Dendritic cell treated with granulocyte-macrophage colony-stimulating factor and Interleukin-4, amounts not matched to agents 40 ng/mL and 50 ng/mL, for 4 days (primary cell): ENCODE data around the gene SUGCT.
"Not testable (repeated sequence)": the region's sequence is repeated elsewhere in the genome, so short reads cannot be mapped to it uniquely, and the experiment has no call there.

Source experiments
- H3K27ac Mint-ChIP-seq: one replicate; pipeline ENCODE4 v1.8.0; 2022; ENCODE audit warnings: mild to moderate bottlenecking, mixed read lengths
- H3K27me3 Mint-ChIP-seq: one replicate; pipeline ENCODE4 v1.8.0; 2022; ENCODE audit warnings: mild to moderate bottlenecking, mixed read lengths
- H3K36me3 Mint-ChIP-seq: one replicate; pipeline ENCODE4 v1.8.0; 2022; ENCODE audit warnings: low read depth, mixed read lengths
- H3K4me1 Mint-ChIP-seq: one replicate; pipeline ENCODE4 v1.8.0; 2022; ENCODE audit warnings: low read depth, mixed read lengths
- H3K4me3 Mint-ChIP-seq: one replicate; pipeline ENCODE4 v1.8.0; 2022; ENCODE audit warnings: mild to moderate bottlenecking, moderate library complexity, mixed read lengths
- H3K9me3 Mint-ChIP-seq: one replicate; pipeline ENCODE4 v1.8.0; 2022; ENCODE audit warnings: mixed read lengths
- intact Hi-C: fragments of 100-400 bp; cut with micrococcal nuclease; formaldehyde crosslinking; loops from one replicate; pipeline ENCODE4 v1.15.0; 2022

SUGCT gene

GRCh38 chr7:40199076-40199802, 64.4 kb downstream of the SUGCT start:
- Mint-ChIP-seq H3K4me1 (no peaks in the 10 kb centered on the region), H3K36me3 (no peaks in the 10 kb centered on the region), H3K27me3 (no peaks in the 10 kb centered on the region), H3K4me3 (no peak overlapping the region), H3K27ac (no peak overlapping the region), H3K9me3 (no peaks in the 10 kb centered on the region)
- intact Hi-C loops: no loop called here

- H3K27me3 Mint-ChIP-seq: no peaks in the 10 kb centered on the region
- H3K9me3 Mint-ChIP-seq: no peaks in the 10 kb centered on the region
- no peak overlapping the region for H3K4me3 Mint-ChIP-seq
- no peaks in the 10 kb centered on the region for H3K4me1 Mint-ChIP-seq
- no peak overlapping the region for H3K27ac Mint-ChIP-seq
- intact Hi-C loops: no loop called here
- H3K36me3 Mint-ChIP-seq: no peaks in the 10 kb centered on the region
Measured at GRCh38 chr7:40200791-40201190, 66.0 kb downstream of the SUGCT start.

DNA sequence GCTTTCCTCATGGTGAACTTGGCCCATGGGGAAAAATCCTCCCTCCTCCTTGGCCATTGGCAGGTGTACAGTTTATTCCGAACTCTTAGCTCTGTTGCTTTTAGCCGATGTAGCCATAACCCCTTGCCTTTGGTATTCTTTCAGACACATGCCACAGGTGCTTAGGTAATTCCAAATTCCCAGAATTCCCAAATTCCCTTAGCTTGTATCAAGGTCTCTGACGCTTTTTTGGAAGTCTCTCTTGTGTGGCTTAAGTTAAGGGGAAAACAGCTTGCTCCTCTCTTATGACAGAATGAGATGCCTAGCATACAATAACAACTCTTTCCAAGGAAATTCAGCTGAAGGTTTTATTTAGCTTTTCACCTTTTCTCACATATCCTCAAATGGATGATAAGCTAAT, 68.0 kb downstream of the SUGCT start:
- Mint-ChIP-seq H3K36me3 (no peaks in the 10 kb centered on the region), H3K9me3 (no peaks in the 10 kb centered on the region)

GRCh38 chr7:40204581-40204980, 69.8 kb downstream of the SUGCT start:
- no peak overlapping the region for H3K4me3 Mint-ChIP-seq
- H3K9me3 Mint-ChIP-seq: no peaks in the 10 kb centered on the region
- no peaks in the 10 kb centered on the region for H3K27me3 Mint-ChIP-seq
- no peaks in the 10 kb centered on the region for H3K4me1 Mint-ChIP-seq
- no peaks in the 10 kb centered on the region for H3K36me3 Mint-ChIP-seq
- no peak overlapping the region for H3K27ac Mint-ChIP-seq
- intact Hi-C loops: no loop called here

More for the DNA sequence above, 68.0 kb downstream of the SUGCT start:
- Mint-ChIP-seq H3K4me3 (no peak overlapping the region), H3K27me3 (no peaks in the 10 kb centered on the region), H3K4me1 (no peaks in the 10 kb centered on the region), H3K27ac (no peak overlapping the region)
- intact Hi-C loops: no loop called here

GRCh38 chr7:40205992-40206391, 71.2 kb downstream of the SUGCT start:
- H3K27ac Mint-ChIP-seq: no peak overlapping the region
- H3K36me3 Mint-ChIP-seq: no peaks in the 10 kb centered on the region
- no peaks in the 10 kb centered on the region for H3K4me1 Mint-ChIP-seq
- no peaks in the 10 kb centered on the region for H3K27me3 Mint-ChIP-seq
- no peaks in the 10 kb centered on the region for H3K9me3 Mint-ChIP-seq
- intact Hi-C loops: no loop called here
- H3K4me3 Mint-ChIP-seq: no peak overlapping the region

DNA sequence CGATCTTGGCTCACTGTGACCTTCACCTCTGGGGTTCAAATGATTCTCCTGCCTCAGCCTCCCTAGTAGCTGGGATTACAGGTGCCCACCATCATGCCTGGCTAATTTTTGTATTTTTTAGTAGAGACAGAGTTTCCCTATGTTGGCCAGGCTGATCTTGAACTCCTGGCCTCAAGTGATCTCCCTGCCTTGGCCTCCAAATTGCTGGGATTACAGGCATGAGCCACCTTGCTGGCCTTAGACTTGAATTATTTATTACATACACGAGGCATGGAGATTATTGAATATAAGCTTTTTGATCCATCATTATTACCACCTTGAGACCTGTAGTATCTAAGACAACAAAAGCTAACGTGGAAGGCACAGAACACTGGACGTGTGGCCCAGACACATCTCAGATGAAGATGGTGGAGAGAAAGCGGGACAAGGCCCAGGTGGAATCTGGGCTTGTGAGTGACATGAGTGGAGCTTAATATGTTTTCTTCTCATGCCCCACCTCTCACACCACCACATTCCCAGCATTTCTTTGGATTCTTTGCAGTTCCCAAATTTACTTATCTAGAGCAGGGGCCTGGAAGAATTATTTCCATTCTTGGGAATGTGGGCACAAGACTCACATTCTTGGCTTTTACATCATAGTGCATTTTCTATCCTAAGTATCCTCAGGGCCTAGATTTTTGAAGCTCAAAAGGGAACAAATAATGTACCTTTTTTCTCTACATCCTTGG, 76.6 kb downstream of the SUGCT start:
- H3K4me1 Mint-ChIP-seq: no peaks in the 10 kb centered on the region
- no peaks in the 10 kb centered on the region for H3K9me3 Mint-ChIP-seq
- no peak overlapping the region for H3K27ac Mint-ChIP-seq
- intact Hi-C loops: no loop called here
- H3K4me3 Mint-ChIP-seq: no peak overlapping the region
- H3K36me3 Mint-ChIP-seq: no peaks in the 10 kb centered on the region
- H3K27me3 Mint-ChIP-seq: no peaks in the 10 kb centered on the region

DNA sequence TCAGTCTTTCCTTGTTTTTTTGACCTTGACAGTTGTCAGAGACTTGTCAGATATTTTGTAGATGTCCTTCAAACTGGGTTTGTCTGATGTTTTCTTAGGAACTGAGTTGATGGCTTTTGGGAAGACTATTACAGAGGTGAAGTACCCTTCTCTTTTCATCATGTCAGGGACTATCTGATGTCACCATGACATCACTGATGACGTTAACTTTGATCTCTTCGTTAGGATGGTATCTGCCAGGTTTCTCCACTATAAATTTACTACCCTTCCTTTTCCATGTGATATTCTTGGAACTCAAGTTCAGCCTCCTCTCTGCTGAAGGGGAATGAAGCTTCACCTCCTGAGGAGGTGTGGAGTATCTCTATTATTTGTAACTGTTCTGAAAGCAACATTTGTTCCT, 78.5 kb downstream of the SUGCT start:
- peaks cover 4% of the 10 kb centered on the region for H3K9me3 Mint-ChIP-seq
- no peaks in the 10 kb centered on the region for H3K4me1 Mint-ChIP-seq
- H3K36me3 Mint-ChIP-seq: no peaks in the 10 kb centered on the region
- no peaks in the 10 kb centered on the region for H3K27me3 Mint-ChIP-seq
- intact Hi-C loops: no loop called here
- H3K4me3 Mint-ChIP-seq: no peak overlapping the region
- H3K27ac Mint-ChIP-seq: no peak overlapping the region

DNA sequence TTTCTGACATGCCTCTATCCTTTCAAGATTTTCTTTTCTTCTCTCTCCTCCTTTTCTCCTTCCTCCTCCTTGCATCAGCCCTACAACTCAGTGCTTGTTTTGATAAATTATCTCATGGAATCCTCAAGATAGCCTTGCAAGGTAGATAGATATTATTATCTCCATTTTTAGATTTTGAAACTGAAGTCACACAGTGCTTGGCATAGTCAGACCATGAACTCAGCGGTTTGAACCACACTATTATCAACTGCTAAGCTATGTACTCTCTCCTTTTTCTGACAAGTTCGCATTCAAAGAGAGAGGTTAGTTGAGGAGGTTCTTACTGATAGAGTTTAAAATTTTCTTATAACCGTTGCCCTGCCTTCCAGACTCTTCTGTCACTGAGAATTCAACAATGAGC, 79.1 kb downstream of the SUGCT start:
- H3K27me3 Mint-ChIP-seq: no peaks in the 10 kb centered on the region
- H3K27ac Mint-ChIP-seq: no peak overlapping the region
- no peak overlapping the region for H3K4me3 Mint-ChIP-seq
- intact Hi-C loops: no loop called here
- peaks cover 10% of the 10 kb centered on the region for H3K9me3 Mint-ChIP-seq
- H3K36me3 Mint-ChIP-seq: no peaks in the 10 kb centered on the region
- no peaks in the 10 kb centered on the region for H3K4me1 Mint-ChIP-seq

DNA sequence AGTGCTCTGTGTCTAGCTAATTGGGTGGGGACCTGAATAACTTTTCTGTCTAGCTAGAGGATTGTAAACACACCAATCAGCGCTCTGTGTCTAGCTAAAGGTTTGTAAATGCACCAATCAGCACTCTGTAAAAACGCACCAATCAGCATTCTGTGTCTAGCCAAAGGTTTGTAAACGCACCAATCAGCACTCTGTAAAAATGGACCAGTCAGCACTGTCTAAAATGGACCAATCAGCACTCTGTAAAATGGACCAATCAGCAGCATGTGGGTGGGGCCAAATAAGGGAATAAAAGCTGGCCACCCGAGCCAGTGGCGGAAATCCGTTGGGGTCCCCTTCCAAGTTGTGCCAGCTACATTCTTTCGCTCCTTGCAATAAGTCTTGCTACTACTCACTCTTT, 83.8 kb downstream of the SUGCT start:
- H3K4me3 Mint-ChIP-seq, H3K36me3 Mint-ChIP-seq, H3K27me3 Mint-ChIP-seq, H3K27ac Mint-ChIP-seq, intact Hi-C loops, H3K4me1 Mint-ChIP-seq: not testable (repeated sequence)
- peaks cover 11% of the 10 kb centered on the region for H3K9me3 Mint-ChIP-seq

DNA sequence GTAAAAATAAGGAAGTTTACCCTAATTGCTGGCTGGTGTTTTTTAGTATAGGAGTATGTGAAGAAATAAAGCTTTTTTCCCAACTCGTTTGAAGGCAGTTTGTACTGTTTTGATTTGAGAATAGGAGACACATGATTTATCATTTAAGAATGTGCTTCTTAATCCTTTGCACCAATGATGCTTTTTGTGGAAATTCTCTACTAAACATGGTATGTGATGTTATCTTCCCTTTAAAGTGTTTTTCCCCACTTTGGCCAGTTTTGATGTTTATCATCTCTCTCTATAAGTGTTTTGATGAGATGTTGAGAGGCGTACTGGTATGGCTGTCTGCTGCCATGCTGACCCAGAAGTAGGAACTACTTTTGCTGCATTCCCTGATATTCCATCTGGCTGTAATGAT, 85.1 kb downstream of the SUGCT start:
- Mint-ChIP-seq H3K9me3 (peaks cover 11% of the 10 kb centered on the region), H3K4me1 (no peaks in the 10 kb centered on the region), H3K27ac (no peak overlapping the region), H3K27me3 (no peaks in the 10 kb centered on the region), H3K4me3 (no peak overlapping the region), H3K36me3 (no peaks in the 10 kb centered on the region)
- intact Hi-C loops: no loop called here

DNA sequence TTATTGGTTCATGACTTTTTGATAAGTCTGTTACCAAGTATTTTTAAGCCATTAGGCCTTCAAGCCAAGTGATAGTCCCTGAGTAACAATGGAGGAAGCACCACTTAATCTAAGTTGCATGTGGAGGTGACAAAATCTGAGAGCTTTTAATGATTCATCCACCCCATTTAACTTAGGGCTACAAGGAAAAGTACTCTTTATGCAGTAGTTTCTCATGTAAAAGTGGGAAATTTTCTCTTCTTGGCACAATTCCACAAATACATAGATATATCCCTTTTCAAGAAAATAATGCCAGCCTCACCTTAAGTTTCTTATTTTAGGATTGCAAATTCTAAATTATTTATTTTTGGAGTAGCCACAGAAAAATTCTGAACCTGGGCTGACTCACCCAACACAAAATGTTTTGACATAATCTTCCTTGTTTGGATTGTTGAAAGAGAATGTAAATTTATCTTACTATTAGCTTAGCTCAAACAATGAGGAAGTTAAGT, 85.7 kb downstream of the SUGCT start:
- Mint-ChIP-seq H3K27ac (no peak overlapping the region), H3K4me1 (no peaks in the 10 kb centered on the region), H3K36me3 (no peaks in the 10 kb centered on the region), H3K27me3 (no peaks in the 10 kb centered on the region), H3K9me3 (peaks cover 11% of the 10 kb centered on the region), H3K4me3 (no peak overlapping the region)
- intact Hi-C loops: no loop called here

DNA sequence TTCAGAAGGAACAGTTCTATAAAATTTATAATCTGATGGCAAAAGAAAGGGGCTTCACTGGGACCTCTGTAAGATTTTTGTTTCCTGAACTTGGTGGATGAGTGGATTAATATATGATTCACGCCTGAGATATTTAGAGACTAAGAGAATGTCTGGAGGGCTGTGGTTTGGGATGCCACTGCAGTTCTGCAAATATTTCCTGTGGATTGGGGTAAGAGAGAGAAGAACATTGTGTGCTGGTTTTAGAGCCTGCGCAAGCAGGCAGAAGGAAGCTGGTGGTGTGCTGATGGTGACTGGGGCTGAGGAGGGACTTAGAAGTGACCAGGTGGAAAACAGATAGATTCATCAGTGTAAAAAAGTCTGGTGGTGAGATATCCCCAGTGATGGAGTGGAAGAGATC, 87.0 kb downstream of the SUGCT start:
- no peaks in the 10 kb centered on the region for H3K36me3 Mint-ChIP-seq
- intact Hi-C loops: no loop called here

DNA sequence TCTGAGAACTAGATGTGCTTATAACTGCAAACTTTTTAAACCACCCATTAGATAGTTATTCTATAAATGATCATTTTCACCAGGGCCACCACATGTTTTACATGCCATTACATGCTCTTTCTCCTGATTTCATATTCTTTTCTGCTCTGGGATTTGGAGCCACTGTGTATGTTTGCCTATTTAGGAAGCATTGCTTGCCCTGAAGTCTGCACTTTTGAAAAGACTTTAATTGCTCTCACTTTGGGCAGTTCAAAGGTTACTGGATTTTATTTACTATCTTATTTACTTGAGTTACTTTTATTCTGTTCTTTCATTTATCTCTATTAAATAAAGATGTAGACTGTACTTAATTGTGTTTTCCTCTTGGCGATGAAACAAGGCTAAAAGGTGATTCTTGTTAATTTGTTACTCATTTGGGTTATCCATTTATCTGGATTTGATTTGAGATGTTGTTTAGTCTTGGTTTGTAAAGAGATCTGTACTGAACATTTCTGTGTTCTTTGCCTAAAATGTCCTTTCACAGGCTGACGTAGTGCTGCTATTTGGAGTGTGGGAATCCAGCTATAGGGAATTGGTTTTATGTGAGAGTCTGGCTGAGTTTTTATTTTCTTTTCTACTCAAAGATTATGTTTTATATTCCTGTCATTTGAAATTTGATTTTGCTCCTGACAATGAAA, 88.8 kb downstream of the SUGCT start:
- Mint-ChIP-seq H3K4me3 (no peak overlapping the region), H3K4me1 (no peaks in the 10 kb centered on the region), H3K27ac (no peak overlapping the region), H3K27me3 (no peaks in the 10 kb centered on the region), H3K36me3 (no peaks in the 10 kb centered on the region), H3K9me3 (peaks cover 4% of the 10 kb centered on the region)
- intact Hi-C loops: no loop called here

More for the DNA sequence above, 87.0 kb downstream of the SUGCT start:
- no peaks in the 10 kb centered on the region for H3K4me1 Mint-ChIP-seq
- peaks cover 11% of the 10 kb centered on the region for H3K9me3 Mint-ChIP-seq
- H3K27ac Mint-ChIP-seq: no peak overlapping the region
- no peak overlapping the region for H3K4me3 Mint-ChIP-seq
- no peaks in the 10 kb centered on the region for H3K27me3 Mint-ChIP-seq

GRCh38 chr7:40230101-40230500, 95.3 kb downstream of the SUGCT start:
- H3K4me1 Mint-ChIP-seq: peaks cover 13% of the 10 kb centered on the region
- no peak overlapping the region for H3K4me3 Mint-ChIP-seq
- H3K9me3 Mint-ChIP-seq: no peaks in the 10 kb centered on the region
- H3K27me3 Mint-ChIP-seq: no peaks in the 10 kb centered on the region
- no peak overlapping the region for H3K27ac Mint-ChIP-seq
- intact Hi-C loops: loop anchor here (10.0 kb wide), 1 partner anchor 1465 kb away; no protein-coding TSS in a partner anchor
- no peaks in the 10 kb centered on the region for H3K36me3 Mint-ChIP-seq
